H9 (cell line): ENCODE measurements around the gene PPP1CB. TPM values are rescaled to one million over a fixed set of nuclear protein-coding genes. Genes with fewer than 3 reads are reported as not detected.

Experiments
- DNase-seq: peaks from one replicate; pipeline ENCODE4 v3.0.0-alpha.2; 2017
- H2AFZ ChIP-seq: one replicate; pipeline ENCODE4 v1.6.1; 2013; ENCODE audit warnings: mild to moderate bottlenecking, low read length, control low read depth, moderate library complexity
- H2AK5ac ChIP-seq: 2 replicates; pipeline ENCODE4 v1.6.1; 2013; ENCODE audit warnings: low read length, control low read depth, mixed read lengths; ENCODE audit not compliant: insufficient read length
- H2BK120ac ChIP-seq: one replicate; pipeline ENCODE4 v1.6.1; 2013; ENCODE audit warnings: low read depth, mild to moderate bottlenecking, low read length, control low read depth, inconsistent platforms; ENCODE audit not compliant: poor library complexity, severe bottlenecking
- H2BK12ac ChIP-seq: 2 replicates; pipeline ENCODE4 v1.6.1; 2013; ENCODE audit warnings: low read length, control low read depth, mixed read lengths, low read depth; ENCODE audit not compliant: insufficient read length
- H2BK15ac ChIP-seq: 2 replicates; pipeline ENCODE4 v1.6.1; 2013; ENCODE audit warnings: low read depth, low read length, control low read depth
- H2BK20ac ChIP-seq: one replicate; pipeline ENCODE4 v1.6.1; 2013; ENCODE audit warnings: low read depth, mild to moderate bottlenecking, low read length, control low read depth, inconsistent platforms; ENCODE audit not compliant: poor library complexity, severe bottlenecking
- H2BK5ac ChIP-seq: 2 replicates; pipeline ENCODE4 v1.6.1; 2013; ENCODE audit warnings: low read length, control low read depth, mixed read lengths; ENCODE audit not compliant: insufficient read length
- H3K14ac ChIP-seq: 2 replicates; pipeline ENCODE4 v1.6.1; 2013; ENCODE audit warnings: low read length, control low read depth; ENCODE audit not compliant: insufficient read depth
- H3K18ac ChIP-seq: 2 replicates; pipeline ENCODE4 v1.6.1; 2013; ENCODE audit warnings: low read depth, mild to moderate bottlenecking, mixed read lengths, low read length, control low read depth; ENCODE audit not compliant: insufficient read length
- H3K23ac ChIP-seq: 2 replicates; pipeline ENCODE4 v1.6.1; 2013; ENCODE audit warnings: low read length, control low read depth, mixed read lengths, low read depth; ENCODE audit not compliant: insufficient read length
- H3K23me2 ChIP-seq: 2 replicates; pipeline ENCODE4 v1.6.1; 2013; ENCODE audit warnings: low read depth, mild to moderate bottlenecking, mixed read lengths, low read length, control low read depth; ENCODE audit not compliant: insufficient read length, poor library complexity, severe bottlenecking
- H3K27ac ChIP-seq: 2 replicates; pipeline ENCODE4 v1.5.1; 2013; ENCODE audit warnings: low read length, control low read depth, mixed read lengths, low read depth; ENCODE audit not compliant: insufficient read length
- H3K27me3 ChIP-seq: 2 replicates; pipeline ENCODE4 v1.6.1; 2013; ENCODE audit warnings: low read length, control low read depth, inconsistent platforms; ENCODE audit not compliant: insufficient read depth
- H3K4ac ChIP-seq: 2 replicates; pipeline ENCODE4 v1.6.1; 2013; ENCODE audit warnings: low read depth, mild to moderate bottlenecking, control low read depth, inconsistent platforms, low read length, moderate library complexity
- H3K4me1 ChIP-seq: 2 replicates; pipeline ENCODE4 v1.6.1; 2013; ENCODE audit warnings: low read length, control low read depth, inconsistent platforms; ENCODE audit not compliant: insufficient read depth
- H3K4me2 ChIP-seq: 2 replicates; pipeline ENCODE4 v1.6.1; 2013; ENCODE audit warnings: low read length, control low read depth, mixed read lengths; ENCODE audit not compliant: insufficient read length, insufficient read depth
- H3K56ac ChIP-seq: 2 replicates; pipeline ENCODE4 v1.6.1; 2013; ENCODE audit warnings: low read depth, mild to moderate bottlenecking, mixed read lengths, low read length, control low read depth; ENCODE audit not compliant: insufficient read length
- H3K79me1 ChIP-seq: 2 replicates; pipeline ENCODE4 v1.6.1; 2013; ENCODE audit warnings: low read depth, mild to moderate bottlenecking, moderate library complexity, low read length, control low read depth, inconsistent platforms; ENCODE audit not compliant: insufficient read depth, poor library complexity, severe bottlenecking
- H3K79me2 ChIP-seq: 2 replicates; pipeline ENCODE4 v1.6.1; 2013; ENCODE audit warnings: low read length, control low read depth, inconsistent platforms; ENCODE audit not compliant: insufficient read depth
- H3K9ac ChIP-seq: 2 replicates; pipeline ENCODE4 v1.6.1; 2013; ENCODE audit warnings: low read length, control low read depth, mixed read lengths; ENCODE audit not compliant: insufficient read length; ENCODE audit errors: extremely low read depth
- H3K9me3 ChIP-seq: one replicate; pipeline ENCODE4 v1.6.1; 2013; ENCODE audit warnings: low read depth, low read length, inconsistent platforms; ENCODE audit not compliant: control insufficient read depth
- H3T11ph ChIP-seq: one replicate; pipeline ENCODE4 v1.6.1; 2013; ENCODE audit warnings: mild to moderate bottlenecking, low read length, control low read depth, inconsistent platforms
- H4K20me1 ChIP-seq: one replicate; pipeline ENCODE4 v1.6.1; 2013; ENCODE audit not compliant: control insufficient read depth, insufficient read length, insufficient read depth
- H4K5ac ChIP-seq: 2 replicates; pipeline ENCODE4 v1.6.1; 2013; ENCODE audit warnings: low read depth, mild to moderate bottlenecking, mixed read lengths, low read length, control low read depth; ENCODE audit not compliant: insufficient read length
- H4K8ac ChIP-seq: replicated peaks from 2 replicates; pipeline ENCODE4 v1.6.1; 2013; ENCODE audit warnings: low read length, control low read depth, mixed read lengths, low read depth; ENCODE audit not compliant: insufficient read length
- H4K91ac ChIP-seq: 2 replicates; pipeline ENCODE4 v1.6.1; 2013; ENCODE audit warnings: low read depth, mild to moderate bottlenecking, moderate library complexity, mixed read lengths, low read length, control low read depth; ENCODE audit not compliant: insufficient read length
- H3K27ac Mint-ChIP-seq, 3 experiments: 2 replicates in 2 of 3; 3 replicates in 1 of 3; pipeline ENCODE4 v1.8.0; 2020 to 2021; ENCODE audit warnings: mixed read lengths in 3 of 3, mild to moderate bottlenecking in 1 of 3, moderate library complexity in 1 of 3
- H3K27me3 Mint-ChIP-seq: 2 replicates; pipeline ENCODE4 v1.8.0; 2021; ENCODE audit warnings: low read depth, mild to moderate bottlenecking, moderate library complexity, mixed read lengths
- H3K36me3 Mint-ChIP-seq, 3 experiments: 2 replicates in 2 of 3; 3 replicates in 1 of 3; pipeline ENCODE4 v1.8.0; 2020 to 2021; ENCODE audit warnings: low read depth in 3 of 3, mixed read lengths in 3 of 3; ENCODE audit not compliant: insufficient read depth in 1 of 3
- H3K4me1 Mint-ChIP-seq, 2 experiments: 2 replicates each; pipeline ENCODE4 v1.8.0; 2020; ENCODE audit warnings: mixed read lengths in 2 of 2
- H3K4me3 Mint-ChIP-seq, 2 experiments: 2 replicates in 1 of 2; 3 replicates in 1 of 2; pipeline ENCODE4 v1.8.0; 2020 to 2021; ENCODE audit warnings: mild to moderate bottlenecking in 2 of 2, mixed read lengths in 2 of 2, moderate library complexity in 1 of 2
- H3K9me3 Mint-ChIP-seq, 2 experiments: 2 replicates in 1 of 2; 3 replicates in 1 of 2; pipeline ENCODE4 v1.8.0; 2020; ENCODE audit warnings: mild to moderate bottlenecking in 2 of 2, mixed read lengths in 2 of 2, moderate library complexity in 1 of 2
- WGBS: extraction: QIAGEN DNeasy Blood & Tissue Kit; methylation state at CpG from one replicate; pipeline ENCODE4 v1.1.7; 2013; ENCODE audit warnings: missing lambda C conversion rate, low lambda C conversion rate, mixed read lengths; ENCODE audit not compliant: insufficient read length; ENCODE audit errors: extremely low coverage; 5-methylcytosine and 5-hydroxymethylcytosine counted together
- total RNA-seq: library from RNA; stranded (reverse); gene quantifications from 2 replicates; pipeline ENCODE4 v1.2.1, GENCODE V29; 2021
- TF ChIP-seq, protein P1 (sequence below): fragments of 200-600 bp; sonication (generic); conservative IDR thresholded peaks from 3 replicates; pipeline ENCODE4 v1.8.0; 2021; ENCODE audit warnings: antibody characterized with exemption, mild to moderate bottlenecking

The PPP1CB gene
- total RNA-seq, 1 experiment from 2014 or later = 184 TPM

DNA sequence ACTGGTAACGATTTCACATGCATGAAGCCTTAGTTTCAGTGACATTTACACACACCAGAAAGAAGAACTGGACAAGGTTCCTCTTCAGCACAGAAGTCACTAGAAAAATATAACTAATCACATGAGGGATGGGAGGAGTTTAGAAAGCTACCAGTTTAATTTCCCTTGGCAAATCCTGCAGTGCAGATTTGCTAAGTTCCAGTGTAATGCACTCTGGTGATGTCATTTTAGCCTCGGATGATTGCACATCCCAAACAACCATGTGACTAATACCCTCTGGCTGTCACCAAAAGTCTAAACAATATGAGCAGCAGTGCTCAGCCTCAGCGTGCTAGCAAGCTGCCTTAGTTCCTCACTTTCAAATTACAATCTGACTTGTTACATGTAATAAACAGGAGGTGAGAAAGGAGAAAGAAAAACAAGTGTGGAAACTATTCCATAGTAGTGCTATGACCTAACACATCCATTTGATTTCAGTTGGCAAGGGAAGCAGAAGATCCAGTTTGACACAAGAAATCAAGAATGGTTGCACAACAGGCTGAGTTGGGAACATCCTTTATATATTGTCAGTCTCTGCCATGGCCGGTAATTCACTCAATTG, 35.3 kb upstream of the PPP1CB start:
- Histone ChIP-seq H3K27ac (no peak overlapping the region), H3K18ac (no peak overlapping the region), H2BK12ac (no peak overlapping the region), H4K8ac (no peak overlapping the region), H3K4me2 (no peak overlapping the region), H3T11ph (no peak overlapping the region), H4K5ac (no peak overlapping the region), H3K14ac (no peak overlapping the region), H3K27me3 (no peaks in the 10 kb centered on the region), H3K79me1 (no peaks in the 10 kb centered on the region), H2BK120ac (no peak overlapping the region), H3K23me2 (no peaks in the 10 kb centered on the region), H4K20me1 (no peaks in the 10 kb centered on the region), H3K23ac (no peak overlapping the region), H2BK5ac (no peak overlapping the region), H3K79me2 (no peaks in the 10 kb centered on the region), H4K91ac (no peak overlapping the region), H3K9me3 (no peaks in the 10 kb centered on the region), H2BK20ac (no peak overlapping the region), H3K9ac (no peak overlapping the region), H3K4me1 (no peaks in the 10 kb centered on the region; the same call in 1 of the 2 replicates), H2AFZ (no peak overlapping the region), H2BK15ac (no peak overlapping the region), H2AK5ac (no peak overlapping the region), H3K56ac (no peak overlapping the region), H3K4ac (no peak overlapping the region)
- no peak overlapping the region for H3K27ac Mint-ChIP-seq
- H3K4me1 Mint-ChIP-seq = peaks cover 0 to 5% of the 10 kb centered on the region in 2 experiments; a peak in 2 of 4 replicates
- no peaks in the 10 kb centered on the region; the same call in none of the 2 replicates for H3K27me3 Mint-ChIP-seq
- H3K9me3 Mint-ChIP-seq = no peaks in the 10 kb centered on the region; a peak in 2 of 5 replicates
- TF ChIP-seq, protein P1, sequence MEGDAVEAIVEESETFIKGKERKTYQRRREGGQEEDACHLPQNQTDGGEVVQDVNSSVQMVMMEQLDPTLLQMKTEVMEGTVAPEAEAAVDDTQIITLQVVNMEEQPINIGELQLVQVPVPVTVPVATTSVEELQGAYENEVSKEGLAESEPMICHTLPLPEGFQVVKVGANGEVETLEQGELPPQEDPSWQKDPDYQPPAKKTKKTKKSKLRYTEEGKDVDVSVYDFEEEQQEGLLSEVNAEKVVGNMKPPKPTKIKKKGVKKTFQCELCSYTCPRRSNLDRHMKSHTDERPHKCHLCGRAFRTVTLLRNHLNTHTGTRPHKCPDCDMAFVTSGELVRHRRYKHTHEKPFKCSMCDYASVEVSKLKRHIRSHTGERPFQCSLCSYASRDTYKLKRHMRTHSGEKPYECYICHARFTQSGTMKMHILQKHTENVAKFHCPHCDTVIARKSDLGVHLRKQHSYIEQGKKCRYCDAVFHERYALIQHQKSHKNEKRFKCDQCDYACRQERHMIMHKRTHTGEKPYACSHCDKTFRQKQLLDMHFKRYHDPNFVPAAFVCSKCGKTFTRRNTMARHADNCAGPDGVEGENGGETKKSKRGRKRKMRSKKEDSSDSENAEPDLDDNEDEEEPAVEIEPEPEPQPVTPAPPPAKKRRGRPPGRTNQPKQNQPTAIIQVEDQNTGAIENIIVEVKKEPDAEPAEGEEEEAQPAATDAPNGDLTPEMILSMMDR = no peak
- H3K36me3 Mint-ChIP-seq = no peaks in the 10 kb centered on the region
- no peak overlapping the region for H3K4me3 Mint-ChIP-seq
- WGBS = no CpG with 5 or more reads among the region's 4 CpGs
- no peak for DNase-seq
